ENCODE results near the gene MAT2B.

MAT2B gene

GRCh38 chr5:163459819-163460561 lies 45.4 kb upstream of the MAT2B start, which contains the start of gene NUDCD2 (continued):
- no peak for TF ChIP-seq ZNF350 (tag by site-specific recombination; IDR thresholded peaks at IDR 0.05)
- TF ChIP-seq ZNF501 (tag by site-specific recombination; IDR thresholded peaks at IDR 0.05), result peak; percentile 98; the same call in 1 of the 2 replicates
- no peak for TF ChIP-seq ZNF48 (tag by site-specific recombination; IDR thresholded peaks at IDR 0.05)
- TF ChIP-seq ZNF488 (tag by site-specific recombination; IDR thresholded peaks at IDR 0.05), result no peak
- no peak for TF ChIP-seq ZNF175 (tag by site-specific recombination; IDR thresholded peaks at IDR 0.05)
- TF ChIP-seq ZNF596 (tag by site-specific recombination; IDR thresholded peaks at IDR 0.05), result no peak
- TF ChIP-seq FEZF1 (tag by site-specific recombination; IDR thresholded peaks at IDR 0.05), result no peak
- TF ChIP-seq BCL11A (tag by site-specific recombination; IDR thresholded peaks at IDR 0.05; ENCODE audit: low read depth), result no peak
- TF ChIP-seq ZNF549 (tag by site-specific recombination; IDR thresholded peaks at IDR 0.05), result no peak
- TF ChIP-seq ZBTB6 (tag by site-specific recombination; IDR thresholded peaks at IDR 0.05), result no peak
- TF ChIP-seq ZXDB (tag by site-specific recombination; IDR thresholded peaks at IDR 0.05), result peak; percentile 80; the same call in 1 of the 2 replicates
- no peak for TF ChIP-seq ZNF747 (tag by site-specific recombination; IDR thresholded peaks at IDR 0.05)
- no peak for TF ChIP-seq ZNF670 (tag by site-specific recombination; IDR thresholded peaks at IDR 0.05; ENCODE audit: low read depth)
- TF ChIP-seq ZNF785 (tag by site-specific recombination; IDR thresholded peaks at IDR 0.05), result no peak
- no peak for TF ChIP-seq ZNF654 (tag by site-specific recombination; IDR thresholded peaks at IDR 0.05; ENCODE audit: low read depth)
- peak; percentile 85 for TF ChIP-seq ZNF660 (tag by site-specific recombination; IDR thresholded peaks at IDR 0.05)
- TF ChIP-seq KLF17 (tag by site-specific recombination; IDR thresholded peaks at IDR 0.05), result peak; percentile 59; the same call in 1 of the 2 replicates
- no peak for TF ChIP-seq ZNF791 (tag by site-specific recombination; IDR thresholded peaks at IDR 0.05)
- TF ChIP-seq ZNF416 (tag by site-specific recombination; IDR thresholded peaks at IDR 0.05), result no peak
- TF ChIP-seq KLF7 (tag by site-specific recombination; IDR thresholded peaks at IDR 0.05; ENCODE audit: borderline replicate concordance), result no peak
- TF ChIP-seq GLI4 (tag by site-specific recombination; IDR thresholded peaks at IDR 0.05), result no peak
- no peak for TF ChIP-seq ZSCAN18 (tag by site-specific recombination; IDR thresholded peaks at IDR 0.05)
- no peak for TF ChIP-seq ZNF645 (tag by site-specific recombination; IDR thresholded peaks at IDR 0.05)
- TF ChIP-seq BCL11B (tag by site-specific recombination; IDR thresholded peaks at IDR 0.05; ENCODE audit: low read depth), result no peak
- TF ChIP-seq ZNF513 (tag by site-specific recombination; IDR thresholded peaks at IDR 0.05), result no peak
- no peak for TF ChIP-seq ZNF518A (tag by site-specific recombination; conservative IDR thresholded peaks at IDR 0.05; ENCODE audit: low read depth)
